ENCODE data around the gene SUV39H2.

DNA sequence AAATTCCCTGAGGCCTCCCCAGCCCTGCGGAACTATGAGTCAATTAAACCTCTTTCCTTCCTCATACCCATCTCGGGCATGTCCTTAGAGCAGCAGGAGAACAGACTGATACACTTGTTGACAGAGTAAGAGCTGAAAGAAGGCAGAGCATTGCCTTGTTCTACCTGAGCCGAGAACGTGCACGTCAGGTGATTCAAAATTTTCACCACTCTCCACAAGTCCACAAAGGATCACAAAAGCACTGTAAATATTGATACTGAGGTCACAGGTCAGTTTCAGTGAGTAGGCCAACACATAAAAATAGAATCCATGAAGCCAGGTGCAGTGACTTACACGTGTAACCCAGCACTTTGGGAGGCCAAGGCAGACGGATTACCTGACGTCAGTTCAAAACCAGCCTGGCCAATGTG lies 47.4 kb downstream of the SUV39H2 start:
- TF ChIP-seq EZH2 (IDR thresholded peaks at IDR 0.05; ENCODE audit: insufficient read depth, poor library complexity, severe bottlenecking) (no peak), EZH2phosphoT487 (IDR thresholded peaks at IDR 0.05; ENCODE audit: insufficient read depth, low read depth) (no peak)
